CD4-positive, alpha-beta T cell treated with Interleukin-15 for 1 hour (primary cell): Measurements from ENCODE around the gene VAMP2.

ENCODE experiments used
- DNase-seq: peaks from one replicate; pipeline ENCODE4 v3.0.0-alpha.2; 2020

Gene VAMP2

DNA sequence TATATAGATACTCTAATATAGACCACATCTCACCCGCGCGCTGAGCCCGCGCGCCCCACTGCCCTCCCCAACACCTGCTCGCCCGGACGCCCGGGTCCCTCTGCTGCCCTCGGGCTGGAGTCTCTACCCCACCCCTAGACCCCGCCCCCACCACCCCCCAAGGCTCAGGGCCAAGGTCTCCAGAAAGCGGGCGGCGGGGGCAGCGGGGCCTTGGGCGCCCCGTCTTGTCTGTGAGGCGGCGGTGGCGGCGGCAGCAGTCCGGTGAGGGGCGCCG lies 41.4 kb downstream of the VAMP2 start:
- DNase-seq = no peak

DNA sequence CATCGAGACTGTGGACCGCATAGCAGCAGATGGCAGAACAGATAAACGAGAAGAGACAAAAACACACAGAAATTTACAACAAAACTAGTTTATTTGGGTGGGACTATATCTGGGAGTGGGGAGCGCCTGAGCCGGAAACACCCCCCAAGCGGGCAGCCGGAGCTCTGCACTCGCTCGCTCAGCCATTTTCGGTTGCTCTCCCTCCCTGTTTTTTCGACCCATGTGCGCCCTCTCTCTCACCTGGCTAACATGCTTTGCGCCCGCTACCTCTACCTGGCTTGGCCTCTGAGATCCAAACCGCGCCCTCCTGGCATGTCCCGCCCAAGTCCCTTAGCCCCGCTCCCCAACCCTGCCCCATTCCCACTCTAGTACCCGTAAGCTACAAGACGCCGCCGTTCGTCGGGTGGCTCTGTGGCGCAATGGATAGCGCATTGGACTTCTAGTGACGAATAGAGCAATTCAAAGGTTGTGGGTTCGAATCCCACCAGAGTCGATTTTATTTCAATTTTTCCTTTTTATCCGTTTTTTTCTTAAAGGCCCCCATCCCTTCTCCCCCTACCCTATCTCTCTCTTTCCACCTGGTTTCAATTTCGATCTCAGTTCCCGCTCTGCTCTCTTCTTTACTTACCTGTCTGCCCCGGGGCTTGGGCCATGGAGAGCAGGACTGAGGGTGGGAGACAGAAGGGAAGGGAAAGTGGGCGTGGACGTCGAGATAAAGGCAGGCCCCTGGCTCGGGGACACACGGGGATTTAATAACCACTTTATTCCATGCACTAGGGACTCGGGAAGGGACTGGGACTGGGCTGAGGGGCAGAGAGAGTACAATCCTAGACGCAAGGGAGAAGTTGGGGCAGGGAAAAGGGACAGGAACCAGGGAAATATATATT lies 42.0 kb downstream of the VAMP2 start:
- DNase-seq = peak; percentile 74

- peak; percentile 84 for DNase-seq
Observed at GRCh38 chr17:8119581-8120519, 42.9 kb downstream of the VAMP2 start.

- peak; percentile 85 for DNase-seq
Observed at GRCh38 chr17:8118769-8119580, 43.8 kb downstream of the VAMP2 start.

DNA sequence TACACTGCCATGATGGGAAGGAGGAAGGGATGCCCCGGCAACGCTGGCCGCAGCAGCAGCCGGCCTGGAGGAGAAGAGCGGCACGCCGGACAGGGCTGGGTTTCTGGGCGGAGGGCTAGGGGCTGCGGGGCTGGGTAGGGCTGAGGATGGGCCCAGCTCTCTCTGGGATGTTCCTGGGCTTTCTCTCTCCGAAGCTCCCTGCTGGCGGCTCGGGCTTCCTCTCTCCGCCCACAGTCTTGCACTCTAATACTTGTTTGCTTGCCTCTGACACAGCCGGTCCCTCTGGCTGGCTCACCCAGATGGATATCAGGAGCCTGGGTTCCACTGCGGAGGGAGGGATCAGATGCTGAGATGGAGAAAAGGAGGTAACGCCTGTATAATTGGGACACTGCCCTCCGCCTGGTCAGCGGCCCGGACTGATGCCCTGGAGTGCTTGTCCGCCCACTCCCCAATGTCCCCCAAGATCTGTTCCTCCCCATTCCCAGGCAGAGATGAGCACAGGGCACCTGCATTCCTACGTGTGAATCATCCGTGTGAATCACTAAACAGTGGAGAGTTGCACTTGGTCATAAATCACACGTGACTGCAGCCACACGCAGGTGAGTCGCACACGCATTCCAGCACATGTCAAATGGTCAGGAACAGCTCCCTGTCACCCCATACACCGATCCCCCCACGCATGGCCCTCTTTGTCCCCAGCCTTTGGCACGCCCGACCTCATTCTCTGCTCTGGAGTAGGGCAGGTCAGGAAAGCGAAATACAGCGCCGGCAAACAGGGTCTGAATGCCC lies 44.6 kb downstream of the VAMP2 start, which contains the start of gene ALOXE3:
ALOXE3 (minus strand) TSS at position 535 of the 789 bp plus-strand sequence; CDS start at position 11, 524 bp downstream.
- no peak for DNase-seq

DNA sequence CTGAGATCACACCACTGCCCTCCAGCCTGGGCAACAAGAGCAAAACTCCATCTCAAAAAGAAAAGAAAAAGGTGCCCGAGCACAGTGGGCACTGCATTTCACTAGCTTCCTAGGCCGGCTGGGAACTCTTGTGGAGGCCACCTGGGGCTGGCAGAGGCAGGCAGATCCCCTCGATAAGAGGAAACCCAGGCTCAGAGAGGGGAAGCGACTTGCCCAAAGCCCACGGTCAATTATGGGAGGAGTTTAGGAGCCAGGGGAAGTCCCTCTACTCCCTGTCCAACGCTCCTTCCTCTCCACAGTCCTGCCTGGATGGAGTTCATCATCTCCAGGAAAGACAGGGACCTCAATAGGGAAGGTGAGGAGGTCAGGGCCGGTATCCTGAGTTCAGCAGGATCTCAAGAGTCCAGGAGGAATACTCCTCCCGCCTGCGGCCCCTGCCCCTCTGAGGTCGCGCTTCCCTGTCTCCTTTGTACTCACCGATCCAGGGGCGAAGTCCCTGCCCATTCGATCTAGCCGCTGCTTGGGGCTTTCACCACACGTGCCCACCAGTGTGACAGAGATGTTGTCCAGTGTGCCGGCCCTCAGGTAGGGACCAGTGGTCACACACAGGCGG lies 45.3 kb downstream of the VAMP2 start:
- DNase-seq = no peak

- no peak for DNase-seq
Observed at GRCh38 chr17:8116776-8117175, 46.0 kb downstream of the VAMP2 start.

DNA sequence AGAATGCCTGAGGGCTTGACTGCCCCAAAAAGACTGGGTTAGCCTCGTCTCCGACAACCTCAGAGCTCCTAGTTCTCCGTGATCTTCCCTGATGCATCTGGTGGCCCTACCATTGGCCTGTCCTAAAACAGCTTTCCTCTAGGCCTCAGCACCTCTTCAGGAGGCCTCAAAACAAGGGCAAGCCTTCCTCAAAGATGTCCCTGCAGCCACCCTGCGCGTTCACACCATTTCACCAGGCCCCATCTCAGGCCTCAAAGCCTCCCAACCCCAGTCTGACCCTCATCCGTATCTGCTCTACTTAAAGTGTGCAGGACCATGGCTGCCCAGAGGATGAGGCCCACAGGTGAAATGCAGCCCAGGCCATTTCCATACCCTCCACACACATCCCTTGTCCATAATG lies 51.8 kb downstream of the VAMP2 start:
- no peak for DNase-seq

DNA sequence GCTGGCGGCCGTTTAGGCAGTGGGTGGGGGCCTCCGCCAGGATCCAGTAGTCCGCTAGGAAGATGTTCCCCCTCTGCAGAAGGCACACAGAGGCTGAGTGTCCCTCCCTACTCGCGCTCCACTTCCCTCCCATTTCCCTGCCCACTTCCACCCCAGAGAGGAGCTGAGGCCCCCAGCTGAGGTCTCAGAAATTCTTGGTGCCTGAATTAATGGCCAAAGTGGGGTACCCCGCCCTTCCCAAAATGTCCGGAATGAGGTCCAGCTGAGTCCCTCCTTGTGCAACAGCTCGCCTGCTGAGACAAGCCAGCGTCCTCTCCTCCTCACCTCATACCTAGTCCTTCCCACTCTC lies 52.3 kb downstream of the VAMP2 start:
- no peak for DNase-seq

- peak; percentile 78 for DNase-seq
Observed at GRCh38 chr17:8109661-8110455, 52.9 kb downstream of the VAMP2 start.
